GM12878 (cell line): ENCODE results near the gene IL6R. TPM values are rescaled to one million over a fixed set of nuclear protein-coding genes. Genes with fewer than 3 reads are reported as not detected.

Experiments
- ATAC-seq: fragments of 200-7000 bp; cut with Tn5 transposase; 3 replicates; pipeline ENCODE4 v1.9.1; 2020; ENCODE audit warnings: mild to moderate bottlenecking, moderate library complexity
- BruUV-seq: library from RNA; stranded (reverse); fragments of 400-500 nt; replicated peaks from 2 replicates; lab custom pipeline; 2021; lab: Mats Ljungman, UMichigan
- CTCF ChIA-PET: fragments of 300-600 bp; sonication (Branson Sonifier 250); formaldehyde crosslinking; extraction: SDS; loops from one replicate; lab custom pipeline; 2021; ENCODE audit warnings: inconsistent platforms; lab: Yijun Ruan, JAX
- POLR2A ChIA-PET: fragments of 350-600 bp; formaldehyde crosslinking; extraction: SDS; loops from one replicate; lab custom pipeline; 2021; ENCODE audit warnings: inconsistent platforms; lab: Charles Lee
- RAD21 ChIA-PET: fragments of 300-600 bp; sonication (Branson Sonifier 250); formaldehyde crosslinking; loops from one replicate; lab custom pipeline; 2023; ENCODE audit warnings: antibody characterized with exemption; ENCODE audit not compliant: unreplicated experiment; lab: Charles Lee
- SMC1A ChIA-PET: fragments of 300-600 bp; sonication (Branson Sonifier 250); formaldehyde crosslinking; loops from one replicate; lab custom pipeline; 2023; ENCODE audit not compliant: unreplicated experiment, uncharacterized antibody; lab: Charles Lee
- DNase-seq: peaks from one replicate; pipeline ENCODE4 v3.0.0-alpha.2; 2011; ENCODE audit warnings: low read depth, low spot score
- FAIRE-seq: peaks from 3 replicates; lab custom pipeline; 2011; peaks lifted over from hg19 to GRCh38; lab: Jason Lieb, UNC
- H2AFZ ChIP-seq: 2 replicates; pipeline ENCODE4 v1.6.0; 2011; ENCODE audit warnings: low read depth, low read length, control low read depth; ENCODE audit not compliant: control insufficient read depth
- H3K27ac ChIP-seq: 2 replicates; pipeline ENCODE4 v1.5.1; 2011; ENCODE audit warnings: control low read depth; ENCODE audit not compliant: control insufficient read depth, insufficient read depth
- H3K27me3 ChIP-seq, 2 experiments: replicated peaks in 1 of 2; 2 replicates each; pipeline versions ENCODE4 v1.6.0 to v1.6.1; 2011; ENCODE audit warnings: low read length in 1 of 2; ENCODE audit not compliant: control insufficient read depth in 2 of 2, insufficient read depth in 2 of 2
- H3K36me3 ChIP-seq, 2 experiments: 2 replicates each; pipeline ENCODE4 v1.5.1; 2011; ENCODE audit warnings: low read length in 1 of 2; ENCODE audit not compliant: control insufficient read depth in 2 of 2, insufficient read depth in 2 of 2
- H3K4me1 ChIP-seq: 2 replicates; pipeline ENCODE4 v1.6.1; 2011; ENCODE audit warnings: mild to moderate bottlenecking, low read length, moderate library complexity, mixed read lengths; ENCODE audit not compliant: control insufficient read depth, insufficient read depth
- H3K4me2 ChIP-seq: 2 replicates; pipeline ENCODE4 v1.6.0; 2011; ENCODE audit warnings: control low read depth; ENCODE audit not compliant: control insufficient read depth, insufficient read depth
- H3K4me3 ChIP-seq: fragments of 200-600 bp; sonication (generic); 2 replicates; pipeline ENCODE4 v1.5.1; 2016
- H3K79me2 ChIP-seq: 2 replicates; pipeline ENCODE4 v1.6.0; 2011; ENCODE audit warnings: low read length; ENCODE audit not compliant: control insufficient read depth, insufficient read depth
- H3K9ac ChIP-seq: 2 replicates; pipeline ENCODE4 v1.8.0; 2011; ENCODE audit warnings: low read length, control low read depth, mixed read lengths; ENCODE audit not compliant: control insufficient read depth, insufficient read depth
- H3K9me3 ChIP-seq: replicated peaks from 3 replicates; pipeline ENCODE4 v1.5.1; 2011; ENCODE audit warnings: mild to moderate bottlenecking, low read length; ENCODE audit not compliant: control insufficient read depth, insufficient read depth
- H4K20me1 ChIP-seq: 2 replicates; pipeline ENCODE4 v1.6.0; 2011; ENCODE audit not compliant: control insufficient read depth, insufficient read depth
- ASH2L ChIP-seq: fragments of 300-600, 200-600 bp; sonication (generic); IDR thresholded peaks from 2 replicates; pipeline ENCODE4 v1.6.1; 2017; ENCODE audit warnings: low read depth, mild to moderate bottlenecking, borderline replicate concordance
- EGR1 ChIP-seq, 2 experiments: IDR thresholded peaks; 1 replicate in 1 of 2; 2 replicates in 1 of 2; pipeline ENCODE4 v1.6.1; 2011 to 2012; ENCODE audit warnings: low read depth in 2 of 2, low read length in 2 of 2, borderline replicate concordance in 1 of 2, mild to moderate bottlenecking in 1 of 2, moderate library complexity in 1 of 2
- JUNB ChIP-seq: IDR thresholded peaks from 2 replicates; pipeline ENCODE4 v1.6.1; 2016; ENCODE audit warnings: antibody characterized with exemption, mild to moderate bottlenecking
- PAX8 ChIP-seq: fragments of 450-650 bp; IDR thresholded peaks from 2 replicates; pipeline ENCODE4 v1.6.1; 2017; ENCODE audit warnings: mild to moderate bottlenecking, moderate library complexity
- PML ChIP-seq: IDR thresholded peaks from 2 replicates; pipeline ENCODE4 v1.6.1; 2012; ENCODE audit warnings: low read length, inconsistent platforms
- RELA ChIP-seq: fragments of 450-650 bp; IDR thresholded peaks from 2 replicates; pipeline ENCODE4 v1.8.0; 2014; ENCODE audit warnings: borderline replicate concordance; ENCODE audit not compliant: partially characterized antibody
- RUNX3 ChIP-seq: IDR thresholded peaks from 2 replicates; pipeline ENCODE4 v1.6.1; 2012; ENCODE audit warnings: low read length, inconsistent platforms
- SIN3A ChIP-seq: IDR thresholded peaks from 2 replicates; pipeline ENCODE4 v1.6.1; 2012; ENCODE audit warnings: low read depth, low read length, improper control_type of control experiment
- SREBF1 ChIP-seq: IDR thresholded peaks from 2 replicates; pipeline ENCODE4 v1.6.1; 2012; ENCODE audit warnings: mild to moderate bottlenecking, low read length
- WRNIP1 ChIP-seq: IDR thresholded peaks from 2 replicates; pipeline ENCODE4 v1.6.1; 2011; ENCODE audit warnings: low read depth, low read length, improper control_type of control experiment, borderline replicate concordance
- ZNF24 ChIP-seq: fragments of 450-650 bp; IDR thresholded peaks from 2 replicates; pipeline ENCODE4 v1.6.1; 2017; ENCODE audit warnings: antibody characterized with exemption, mild to moderate bottlenecking
- WGBS: methylation state at CpG from one replicate; pipeline ENCODE4 v1.1.6; 2016; ENCODE audit warnings: low lambda C conversion rate; ENCODE audit not compliant: insufficient replicate concordance, insufficient coverage; ENCODE audit errors: missing lambda C conversion rate; 5-methylcytosine and 5-hydroxymethylcytosine counted together
- in situ Hi-C: fragments of 300-500 bp; cut with MboI; formaldehyde crosslinking; loops from 9 replicates; pipeline ENCODE4 v1.14.3; 2018; ENCODE audit warnings: mixed read lengths
- intact Hi-C: fragments of 100-400 bp; cut with micrococcal nuclease; formaldehyde crosslinking; loops from one replicate; pipeline ENCODE4 v1.14.2; 2022; ENCODE audit not compliant: unreplicated experiment
- polyA plus RNA-seq, 11 experiments: library from polyadenylated mRNA; depleted of rRNA in 4 of 11; unstranded in 6 of 11; stranded (reverse) in 5 of 11; fragments of >200 nt; fragmentation: Nextera tagmentation in 4 of 11; fragmentation: Illumina TruSeq in 1 of 11; extraction: Ambion mirVana in 4 of 11; extraction: Trizol in 1 of 11; gene quantifications; 1 replicate in 1 of 11; 2 replicates in 10 of 11; pipeline versions ENCODE4 v1.2.1 to v1.2.3, GENCODE V29; 2011 to 2016; ENCODE audit warnings: inconsistent platforms in 2 of 11, missing spikeins in 2 of 11, low read depth in 1 of 11
- total RNA-seq, 4 experiments: library from RNA; depleted of rRNA in 3 of 4; stranded (reverse); fragments of >200 nt in 3 of 4; fragmentation: Illumina TruSeq in 1 of 4; extraction: Trizol in 1 of 4; gene quantifications; 2 replicates each; pipeline versions ENCODE4 v1.2.1 to v1.2.3, GENCODE V29; 2013 to 2021
- TF ChIP-seq, protein P1 (sequence below): fragments of 450-650 bp; IDR thresholded peaks from 2 replicates; pipeline ENCODE4 v1.6.1; 2017; ENCODE audit warnings: antibody characterized with exemption, mild to moderate bottlenecking, moderate library complexity
- TF ChIP-seq, protein P2 (sequence below): fragments of 450-650 bp; IDR thresholded peaks from 2 replicates; pipeline ENCODE4 v1.6.1; 2018; ENCODE audit warnings: borderline replicate concordance, mild to moderate bottlenecking; ENCODE audit not compliant: partially characterized antibody

The IL6R gene
- total and polyA plus RNA-seq, 10 of the 15 experiments (the other 5 are each of a cell fraction or from before 2014, with no cell fraction given): 1.9 to 43.4 (median 17.5) TPM

- in situ Hi-C loops: no loop called here
- SMC1A ChIA-PET: interaction anchor here (0.6 to 4.2 kb wide), 9 partner anchors 15 to 112 kb away, joined by 3 to 24 read pairs (median 8); no protein-coding TSS in a partner anchor
- H4K20me1 ChIP-seq: no peaks in the 10 kb centered on the region
- TF ChIP-seq ZNF24 (no peak), PML (no peak), ASH2L (no peak), RELA (no peak), EGR1 (IDR thresholded peaks at IDR 0.05; ENCODE audit: borderline replicate concordance in 1 of 2, low read depth in 2 of 2, low read length in 2 of 2) (no peak), PAX8 (no peak), SREBF1 (no peak), SIN3A (no peak), RUNX3 (no peak), WRNIP1 (no peak), JUNB (no peak)
- TF ChIP-seq, protein P1, sequence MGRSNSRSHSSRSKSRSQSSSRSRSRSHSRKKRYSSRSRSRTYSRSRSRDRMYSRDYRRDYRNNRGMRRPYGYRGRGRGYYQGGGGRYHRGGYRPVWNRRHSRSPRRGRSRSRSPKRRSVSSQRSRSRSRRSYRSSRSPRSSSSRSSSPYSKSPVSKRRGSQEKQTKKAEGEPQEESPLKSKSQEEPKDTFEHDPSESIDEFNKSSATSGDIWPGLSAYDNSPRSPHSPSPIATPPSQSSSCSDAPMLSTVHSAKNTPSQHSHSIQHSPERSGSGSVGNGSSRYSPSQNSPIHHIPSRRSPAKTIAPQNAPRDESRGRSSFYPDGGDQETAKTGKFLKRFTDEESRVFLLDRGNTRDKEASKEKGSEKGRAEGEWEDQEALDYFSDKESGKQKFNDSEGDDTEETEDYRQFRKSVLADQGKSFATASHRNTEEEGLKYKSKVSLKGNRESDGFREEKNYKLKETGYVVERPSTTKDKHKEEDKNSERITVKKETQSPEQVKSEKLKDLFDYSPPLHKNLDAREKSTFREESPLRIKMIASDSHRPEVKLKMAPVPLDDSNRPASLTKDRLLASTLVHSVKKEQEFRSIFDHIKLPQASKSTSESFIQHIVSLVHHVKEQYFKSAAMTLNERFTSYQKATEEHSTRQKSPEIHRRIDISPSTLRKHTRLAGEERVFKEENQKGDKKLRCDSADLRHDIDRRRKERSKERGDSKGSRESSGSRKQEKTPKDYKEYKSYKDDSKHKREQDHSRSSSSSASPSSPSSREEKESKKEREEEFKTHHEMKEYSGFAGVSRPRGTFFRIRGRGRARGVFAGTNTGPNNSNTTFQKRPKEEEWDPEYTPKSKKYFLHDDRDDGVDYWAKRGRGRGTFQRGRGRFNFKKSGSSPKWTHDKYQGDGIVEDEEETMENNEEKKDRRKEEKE: no peak
- TF ChIP-seq, protein P2, sequence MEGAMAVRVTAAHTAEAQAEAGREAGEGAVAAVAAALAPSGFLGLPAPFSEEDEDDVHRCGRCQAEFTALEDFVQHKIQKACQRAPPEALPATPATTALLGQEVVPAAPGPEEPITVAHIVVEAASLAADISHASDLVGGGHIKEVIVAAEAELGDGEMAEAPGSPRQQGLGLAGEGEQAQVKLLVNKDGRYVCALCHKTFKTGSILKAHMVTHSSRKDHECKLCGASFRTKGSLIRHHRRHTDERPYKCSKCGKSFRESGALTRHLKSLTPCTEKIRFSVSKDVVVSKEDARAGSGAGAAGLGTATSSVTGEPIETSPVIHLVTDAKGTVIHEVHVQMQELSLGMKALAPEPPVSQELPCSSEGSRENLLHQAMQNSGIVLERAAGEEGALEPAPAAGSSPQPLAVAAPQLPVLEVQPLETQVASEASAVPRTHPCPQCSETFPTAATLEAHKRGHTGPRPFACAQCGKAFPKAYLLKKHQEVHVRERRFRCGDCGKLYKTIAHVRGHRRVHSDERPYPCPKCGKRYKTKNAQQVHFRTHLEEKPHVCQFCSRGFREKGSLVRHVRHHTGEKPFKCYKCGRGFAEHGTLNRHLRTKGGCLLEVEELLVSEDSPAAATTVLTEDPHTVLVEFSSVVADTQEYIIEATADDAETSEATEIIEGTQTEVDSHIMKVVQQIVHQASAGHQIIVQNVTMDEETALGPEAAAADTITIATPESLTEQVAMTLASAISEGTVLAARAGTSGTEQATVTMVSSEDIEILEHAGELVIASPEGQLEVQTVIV: no peak
- TF ChIP-seq, all 136 proteins: peak for 0
- CTCF ChIA-PET: interaction anchor here (0.6 to 6.8 kb wide), 13 partner anchors 15 to 140 kb away, joined by 3 to 62 read pairs (median 4); no protein-coding TSS in a partner anchor
- POLR2A ChIA-PET: interaction anchor here (1.2 to 1.8 kb wide), 4 partner anchors 28 to 283 kb away, joined by 3 to 9 read pairs (median 4); no protein-coding TSS in a partner anchor
- no TSS peak for BruUV-seq
- WGBS: 87% methylated on average over 8 of the region's 8 CpGs
- DNase-seq (no peak), ATAC-seq (no peak), FAIRE-seq (no peak)
- Histone ChIP-seq H3K79me2 (no peaks in the 10 kb centered on the region), H3K27ac (no peak overlapping the region), H3K36me3 (no peaks in the 10 kb centered on the region), H3K9ac (no peak overlapping the region), H3K27me3 (no peaks in the 10 kb centered on the region), H3K9me3 (no peaks in the 10 kb centered on the region), H3K4me1 (peaks cover 20% of the 10 kb centered on the region), H3K4me2 (no peak overlapping the region), H3K4me3 (no peak overlapping the region), H2AFZ (no peak overlapping the region)
- intact Hi-C loops: loop anchor here (2.0 to 5.0 kb wide), 2 partner anchors 21 to 113 kb away; no protein-coding TSS in a partner anchor
- RAD21 ChIA-PET: interaction anchor here (0.9 to 5.9 kb wide), 11 partner anchors 15 to 131 kb away, joined by 3 to 53 read pairs (median 4); no protein-coding TSS in a partner anchor
Observed at GRCh38 chr1:154465621-154466195, 60.6 kb downstream of the IL6R start.
